K562 (cell line): ENCODE measurements around the gene CARD9. TPM values are rescaled to one million over a fixed set of nuclear protein-coding genes. Genes with fewer than 3 reads are reported as not detected.

Experiments
- ATF1 ChIP-seq, 2 experiments: fragments of 450-650 bp in 1 of 2; IDR thresholded peaks; 2 replicates each; pipeline ENCODE4 v1.6.1; 2016; ENCODE audit warnings: missing compliant biosample characterization in 1 of 2, missing genetic modification characterization in 1 of 2
- BHLHE40 ChIP-seq: IDR thresholded peaks from 2 replicates; pipeline ENCODE4 v1.6.1; 2011; ENCODE audit warnings: low read length, improper control_type of control experiment
- C11orf30 ChIP-seq: fragments of 450-650 bp; IDR thresholded peaks from 2 replicates; pipeline ENCODE4 v1.6.1; 2016; ENCODE audit warnings: low read depth, mild to moderate bottlenecking
- CBX1 ChIP-seq: sonication (generic); IDR thresholded peaks from 2 replicates; pipeline ENCODE4 v1.6.1; 2016; ENCODE audit warnings: antibody characterized with exemption, low read depth, mild to moderate bottlenecking
- CBX5 ChIP-seq: IDR thresholded peaks from 2 replicates; pipeline ENCODE4 v1.6.1; 2014; ENCODE audit warnings: low read depth, borderline replicate concordance
- CEBPZ ChIP-seq: fragments of 150-350 bp; IDR thresholded peaks from 2 replicates; pipeline ENCODE4 v1.6.1; 2014; ENCODE audit warnings: low read depth, mild to moderate bottlenecking, low read length, borderline replicate concordance
- ESRRA ChIP-seq: fragments of 450-650 bp; IDR thresholded peaks from 2 replicates; pipeline ENCODE4 v1.6.1; 2014; ENCODE audit warnings: low read depth, mild to moderate bottlenecking, moderate library complexity, borderline replicate concordance
- ETV5 ChIP-seq: sonication (generic); formaldehyde crosslinking; IDR thresholded peaks from 2 replicates; pipeline ENCODE4 v1.4.0; 2020; ENCODE audit warnings: low read depth, mild to moderate bottlenecking, missing genetic modification reagents
- GMEB1 ChIP-seq: fragments of 250-450 bp; sonication (Bioruptor Pico); IDR thresholded peaks from 2 replicates; pipeline ENCODE4 v1.4.0; 2020; ENCODE audit warnings: mild to moderate bottlenecking
- HMGN3 ChIP-seq: IDR thresholded peaks from 2 replicates; pipeline ENCODE4 v1.6.1; 2011; ENCODE audit warnings: borderline replicate concordance, low read depth, mild to moderate bottlenecking, mixed read lengths, low read length; ENCODE audit not compliant: insufficient read length; ENCODE audit errors: extremely low read depth
- MTA3 ChIP-seq: fragments of 450-650 bp; formaldehyde crosslinking; IDR thresholded peaks from 2 replicates; pipeline ENCODE4 v1.6.1; 2017; ENCODE audit warnings: mild to moderate bottlenecking, borderline replicate concordance
- NR0B1 ChIP-seq: fragments of 450-650 bp; IDR thresholded peaks from one replicate; pipeline ENCODE4 v1.6.1; 2018; ENCODE audit warnings: mild to moderate bottlenecking, moderate library complexity; ENCODE audit not compliant: partially characterized antibody
- TCF7L2 ChIP-seq: fragments of 150-350 bp; IDR thresholded peaks from 2 replicates; pipeline ENCODE4 v1.6.1; 2016; ENCODE audit warnings: low read depth, mild to moderate bottlenecking, low read length, moderate library complexity
- U2AF1 ChIP-seq: fragments of 200-400 bp; formaldehyde crosslinking; optimal IDR thresholded peaks from 2 replicates; pipeline ENCODE3; 2017; ENCODE audit warnings: mild to moderate bottlenecking, low read depth, low read length, moderate library complexity
- polyA plus RNA-seq, 8 experiments: library from polyadenylated mRNA; depleted of rRNA in 4 of 8; stranded (reverse) in 5 of 8; unstranded in 3 of 8; fragments of >200 nt; fragmentation: Nextera tagmentation in 2 of 8; fragmentation: Illumina TruSeq in 1 of 8; extraction: Ambion mirVana in 2 of 8; extraction: Trizol in 1 of 8; gene quantifications; 2 replicates each; pipeline versions ENCODE4 v1.2.1 to v1.2.3, GENCODE V29; 2011 to 2014; ENCODE audit warnings: inconsistent platforms in 1 of 8, missing spikeins in 1 of 8
- total RNA-seq, 7 experiments: library from RNA; depleted of rRNA in 6 of 7; stranded (reverse); fragments of >200 nt in 6 of 7; fragmentation: Illumina TruSeq in 2 of 7; extraction: Trizol in 2 of 7; gene quantifications; 2 replicates each; pipeline versions ENCODE4 v1.2.1 to v1.2.3, GENCODE V29; 2011 to 2021; ENCODE audit warnings: low replicate concordance in 1 of 7
- TF ChIP-seq, protein P1 (sequence below): sonication (generic); formaldehyde crosslinking; IDR thresholded peaks from 2 replicates; pipeline ENCODE4 v1.8.1; 2023; ENCODE audit warnings: mild to moderate bottlenecking, missing genetic modification reagents
- TF ChIP-seq, protein P2 (sequence below): sonication (generic); formaldehyde crosslinking; IDR thresholded peaks from 2 replicates; pipeline ENCODE4 v1.8.1; 2023; ENCODE audit warnings: mild to moderate bottlenecking, missing genetic modification reagents, moderate library complexity

Gene CARD9
- total and polyA plus RNA-seq, 9 of the 15 experiments (the other 6 are each of a cell fraction or from before 2014, with no cell fraction given), result 1.7 to 53.0 (median 9.7) TPM

GRCh38 chr9:136400038-136400834 is 26.8 kb upstream of the CARD9 start, which contains the start of gene SNAPC4 (continued):
- TF ChIP-seq, protein P1, sequence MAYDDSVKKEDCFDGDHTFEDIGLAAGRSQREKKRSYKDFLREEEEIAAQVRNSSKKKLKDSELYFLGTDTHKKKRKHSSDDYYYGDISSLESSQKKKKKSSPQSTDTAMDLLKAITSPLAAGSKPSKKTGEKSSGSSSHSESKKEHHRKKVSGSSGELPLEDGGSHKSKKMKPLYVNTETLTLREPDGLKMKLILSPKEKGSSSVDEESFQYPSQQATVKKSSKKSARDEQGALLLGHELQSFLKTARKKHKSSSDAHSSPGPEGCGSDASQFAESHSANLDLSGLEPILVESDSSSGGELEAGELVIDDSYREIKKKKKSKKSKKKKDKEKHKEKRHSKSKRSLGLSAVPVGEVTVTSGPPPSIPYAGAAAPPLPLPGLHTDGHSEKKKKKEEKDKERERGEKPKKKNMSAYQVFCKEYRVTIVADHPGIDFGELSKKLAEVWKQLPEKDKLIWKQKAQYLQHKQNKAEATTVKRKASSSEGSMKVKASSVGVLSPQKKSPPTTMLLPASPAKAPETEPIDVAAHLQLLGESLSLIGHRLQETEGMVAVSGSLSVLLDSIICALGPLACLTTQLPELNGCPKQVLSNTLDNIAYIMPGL (CRISPR knock-in tag), result peak; percentile 82; the same call in 1 of the 2 replicates
- TF ChIP-seq C11orf30 (peak; percentile 75), TCF7L2 (0 out of 2 replicates have a peak, but pooled peaks have one; percentile 31), CBX5 (no peak), NR0B1 (no peak), MTA3 (peak; percentile 79), ETV5 (CRISPR knock-in tag) (peak; percentile 57; the same call in 1 of the 2 replicates), ATF1 (CRISPR knock-in tag; IDR thresholded peaks at IDR 0.05) (no peak), ATF1 (tag; IDR thresholded peaks at IDR 0.05) (peak; percentile 69), ESRRA (peak; percentile 47; the same call in 1 of the 2 replicates), CEBPZ (peak; percentile 35; the same call in 1 of the 2 replicates), HMGN3 (peak; percentile 82), BHLHE40 (peak; percentile 59), GMEB1 (CRISPR knock-in tag) (peak; percentile 68), U2AF1 (peak; percentile 79), CBX1 (0 out of 2 replicates have a peak, but pooled peaks have one; percentile 47)
- TF ChIP-seq, protein P2, sequence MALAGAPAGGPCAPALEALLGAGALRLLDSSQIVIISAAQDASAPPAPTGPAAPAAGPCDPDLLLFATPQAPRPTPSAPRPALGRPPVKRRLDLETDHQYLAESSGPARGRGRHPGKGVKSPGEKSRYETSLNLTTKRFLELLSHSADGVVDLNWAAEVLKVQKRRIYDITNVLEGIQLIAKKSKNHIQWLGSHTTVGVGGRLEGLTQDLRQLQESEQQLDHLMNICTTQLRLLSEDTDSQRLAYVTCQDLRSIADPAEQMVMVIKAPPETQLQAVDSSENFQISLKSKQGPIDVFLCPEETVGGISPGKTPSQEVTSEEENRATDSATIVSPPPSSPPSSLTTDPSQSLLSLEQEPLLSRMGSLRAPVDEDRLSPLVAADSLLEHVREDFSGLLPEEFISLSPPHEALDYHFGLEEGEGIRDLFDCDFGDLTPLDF, result peak; percentile 85
